ENCODE measurements around the gene DNAJC5G. TPM values are rescaled to one million over a fixed set of nuclear protein-coding genes. Genes with fewer than 3 reads are reported as not detected.
"Not testable (repeated sequence)": the region's sequence is repeated elsewhere in the genome, so short reads cannot be mapped to it uniquely, and the experiment has no call there.

DNAJC5G gene
- total and polyA plus RNA-seq, 9 of the 15 experiments (the other 6 are each of a cell fraction or from before 2014, with no cell fraction given), result not detected

DNA sequence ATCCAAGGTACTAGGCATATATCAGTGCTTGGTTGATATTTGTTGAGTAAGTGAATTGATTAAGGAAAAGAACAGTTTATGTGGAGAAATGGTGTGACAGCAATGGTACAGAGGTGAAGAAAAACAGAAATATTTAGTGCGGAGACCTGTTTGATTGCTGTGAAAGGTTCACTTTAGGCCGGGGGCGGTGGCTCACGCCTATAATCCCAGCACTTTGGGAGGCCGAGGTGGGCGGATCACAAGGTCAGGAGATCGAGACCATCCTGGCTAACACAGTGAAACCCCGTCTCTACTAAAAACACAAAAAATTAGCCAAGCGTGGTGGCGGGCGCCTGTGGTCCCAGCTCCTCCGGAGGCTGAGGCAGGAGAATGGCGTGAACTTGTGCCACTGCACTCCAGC, 6.9 kb upstream of the DNAJC5G start:
- H3K79me2 ChIP-seq (ENCODE audit: control insufficient read depth, insufficient read depth, low read length); H3K4me2 ChIP-seq (ENCODE audit: insufficient read depth, low read length); H3K36me3 ChIP-seq (ENCODE audit: control insufficient read depth, insufficient read depth, low read length); DNase-seq (ENCODE audit: extremely low read depth in 1 of 4, low spot score in 3 of 4); POLR2A ChIA-PET; H3K4me3 ChIP-seq; ATAC-seq; H3K27ac ChIP-seq (ENCODE audit: extremely low read depth, low read depth, low read length); H2AFZ ChIP-seq (ENCODE audit: low read depth, low read length); intact Hi-C loops (cut with micrococcal nuclease); H3K9me1 ChIP-seq (ENCODE audit: control insufficient read depth, insufficient read depth, low read length); H3K9ac ChIP-seq (ENCODE audit: insufficient read depth in 1 of 2, low read depth in 2 of 2, low read length in 2 of 2); H3K9me3 ChIP-seq (replicated peaks; ENCODE audit: control insufficient read depth, insufficient read depth, low read depth, low read length); H4K20me1 ChIP-seq (replicated peaks; ENCODE audit: control insufficient read depth, insufficient read depth, low read length); in situ Hi-C loops (cut with MboI); BruUV-seq (replicated peaks); CTCF ChIA-PET (ENCODE audit: low intra/inter-chr PET ratio); FAIRE-seq: not testable (repeated sequence)
- H3K27me3 ChIP-seq (ENCODE audit: control insufficient read depth in 2 of 2, insufficient read depth in 2 of 2, low read length in 2 of 2), result peaks cover 11 to 15% of the 10 kb centered on the region in 2 experiments; a peak in 4 of 5 replicates
- WGBS (ENCODE audit: insufficient coverage, low coverage, missing lambda C conversion rate), result 30% methylated on average over 13 of the region's 13 CpGs
- TF ChIP-seq EGR1 (conservative IDR thresholded peaks at IDR 0.05), result 0 out of 2 replicates have a peak, but pooled peaks have one; percentile 29
- H3K4me1 ChIP-seq (replicated peaks in 1 of 2; ENCODE audit: control insufficient read depth in 2 of 2, insufficient read depth in 2 of 2, low read length in 2 of 2), result peaks cover 19 to 25% of the 10 kb centered on the region in 2 experiments

DNA sequence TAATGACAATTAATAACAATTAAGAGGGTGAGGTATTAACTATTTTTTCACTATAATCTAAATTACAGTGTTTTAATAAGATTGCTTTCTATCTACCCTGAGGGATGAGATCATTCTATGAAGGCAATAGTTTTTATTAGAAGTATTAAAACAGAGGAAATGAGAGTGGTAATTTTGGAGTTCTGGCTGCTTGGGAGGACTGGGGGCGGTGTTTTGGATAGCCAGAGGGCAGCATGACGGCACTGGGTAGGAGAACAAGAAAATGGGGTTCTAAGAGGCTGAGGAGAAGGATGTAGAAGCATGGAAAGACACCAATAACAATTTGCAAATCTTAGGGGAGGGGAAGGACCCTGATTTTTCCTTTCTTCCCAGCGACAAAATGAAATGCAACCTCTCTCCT, 5.1 kb upstream of the DNAJC5G start:
- 21% methylated on average over 3 of the region's 3 CpGs for WGBS (ENCODE audit: insufficient coverage, low coverage, missing lambda C conversion rate)
- H3K27ac ChIP-seq (ENCODE audit: extremely low read depth, low read depth, low read length), result no peak overlapping the region
- H3K9me1 ChIP-seq (ENCODE audit: control insufficient read depth, insufficient read depth, low read length), result no peaks in the 10 kb centered on the region
- H2AFZ ChIP-seq (ENCODE audit: low read depth, low read length), result no peak overlapping the region
- H3K79me2 ChIP-seq (ENCODE audit: control insufficient read depth, insufficient read depth, low read length), result no peaks in the 10 kb centered on the region
- no peak for FAIRE-seq
- no peak for DNase-seq (ENCODE audit: extremely low read depth in 1 of 4, low spot score in 3 of 4)
- no peak for TF ChIP-seq STAT5B (CRISPR knock-in tag; IDR thresholded peaks at IDR 0.05)
- H3K9ac ChIP-seq (ENCODE audit: insufficient read depth in 1 of 2, low read depth in 2 of 2, low read length in 2 of 2), result no peak overlapping the region
- H3K27me3 ChIP-seq (ENCODE audit: control insufficient read depth in 2 of 2, insufficient read depth in 2 of 2, low read length in 2 of 2), result peaks cover 2 to 5% of the 10 kb centered on the region in 2 experiments; a peak in 2 of 5 replicates
- CTCF ChIA-PET (ENCODE audit: low intra/inter-chr PET ratio), result no interaction called here
- BruUV-seq (replicated peaks), result no TSS peak
- H3K9me3 ChIP-seq (replicated peaks; ENCODE audit: control insufficient read depth, insufficient read depth, low read depth, low read length), result no peaks in the 10 kb centered on the region; the same call in 1 of the 2 replicates
- H3K4me1 ChIP-seq (replicated peaks in 1 of 2; ENCODE audit: control insufficient read depth in 2 of 2, insufficient read depth in 2 of 2, low read length in 2 of 2), result peaks cover 8 to 19% of the 10 kb centered on the region in 2 experiments
- POLR2A ChIA-PET, result interaction anchor here (0.5 to 1.5 kb wide), 4 partner anchors 9 to 92 kb away, joined by 3 to 6 read pairs (median 4); no protein-coding TSS in a partner anchor
- no peaks in the 10 kb centered on the region; the same call in 1 of the 2 replicates for H4K20me1 ChIP-seq (replicated peaks; ENCODE audit: control insufficient read depth, insufficient read depth, low read length)
- no peak for ATAC-seq
- H3K4me3 ChIP-seq, result no peak overlapping the region
- in situ Hi-C loops (cut with MboI) (no loop called here), intact Hi-C loops (cut with micrococcal nuclease) (no loop called here)
- no peaks in the 10 kb centered on the region for H3K36me3 ChIP-seq (ENCODE audit: control insufficient read depth, insufficient read depth, low read length)
- no peak overlapping the region for H3K4me2 ChIP-seq (ENCODE audit: insufficient read depth, low read length)

Measured in K562 (cell line).